Mononuclear cell (primary cell): Measurements from ENCODE around the gene ZBED4. TPM values are rescaled to one million over a fixed set of nuclear protein-coding genes. Genes with fewer than 3 reads are reported as not detected.

Experiments used
- H3K27me3 ChIP-seq: 2 replicates; pipeline ENCODE4 v1.6.0; 2011; ENCODE audit warnings: low read length, control low read depth; ENCODE audit not compliant: insufficient read depth
- H3K4me1 ChIP-seq: 2 replicates; pipeline ENCODE4 v1.5.1; 2011; ENCODE audit warnings: mild to moderate bottlenecking, low read length, control low read depth; ENCODE audit not compliant: insufficient read depth
- H3K4me3 ChIP-seq: 2 replicates; pipeline ENCODE4 v1.5.1; 2011; ENCODE audit warnings: mild to moderate bottlenecking, low read length, moderate library complexity
- H3K9me3 ChIP-seq: 2 replicates; pipeline ENCODE4 v1.5.1; 2011; ENCODE audit warnings: low read depth, mild to moderate bottlenecking, control low read depth, low read length
- total RNA-seq: library from RNA; depleted of rRNA; stranded (reverse); fragments of >200 nt; gene quantifications from one replicate; pipeline ENCODE4 v1.2.3, GENCODE V29; 2012

Gene ZBED4
- total RNA-seq, 1 donor: 20.8 TPM

DNA sequence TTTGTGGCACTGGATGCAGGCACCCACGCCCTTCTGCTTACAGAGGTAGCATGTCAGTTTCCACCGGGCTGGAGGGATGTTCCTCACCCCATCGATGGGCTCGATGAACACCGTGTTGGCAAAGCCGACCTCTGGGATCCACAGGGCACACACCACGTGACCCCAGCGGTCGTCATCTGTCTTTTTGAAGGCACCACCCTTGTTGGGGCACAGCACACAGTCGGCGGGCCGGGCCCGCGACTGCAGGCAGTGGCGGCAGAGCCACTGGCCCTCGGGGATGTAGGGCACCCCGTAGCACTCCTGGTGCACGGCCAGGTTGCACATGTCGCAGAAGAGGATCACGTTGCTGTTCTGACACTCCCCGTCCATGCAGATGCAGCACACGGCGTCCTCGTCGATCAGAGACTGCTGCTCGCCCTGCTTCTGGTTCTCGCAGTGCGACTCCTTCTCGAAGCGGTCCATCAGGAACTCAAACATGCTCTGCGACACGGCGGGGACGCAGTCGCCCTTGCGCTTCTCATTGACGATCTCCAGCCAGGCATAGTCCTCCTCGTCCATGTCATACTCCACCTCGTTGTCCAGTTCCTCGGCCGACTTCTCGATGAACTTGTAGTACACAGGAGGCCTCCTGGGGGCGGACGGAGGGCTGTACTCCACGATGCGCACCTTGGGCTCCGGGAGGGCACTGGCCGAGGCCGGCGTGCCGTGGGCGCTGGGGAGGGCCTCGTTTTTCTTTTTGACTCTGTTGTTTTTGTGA, 30.2 kb upstream of the ZBED4 start:
- Histone ChIP-seq H3K9me3 (no peaks in the 10 kb centered on the region), H3K27me3 (no peaks in the 10 kb centered on the region), H3K4me3 (no peak overlapping the region), H3K4me1 (peaks cover 25% of the 10 kb centered on the region)

DNA sequence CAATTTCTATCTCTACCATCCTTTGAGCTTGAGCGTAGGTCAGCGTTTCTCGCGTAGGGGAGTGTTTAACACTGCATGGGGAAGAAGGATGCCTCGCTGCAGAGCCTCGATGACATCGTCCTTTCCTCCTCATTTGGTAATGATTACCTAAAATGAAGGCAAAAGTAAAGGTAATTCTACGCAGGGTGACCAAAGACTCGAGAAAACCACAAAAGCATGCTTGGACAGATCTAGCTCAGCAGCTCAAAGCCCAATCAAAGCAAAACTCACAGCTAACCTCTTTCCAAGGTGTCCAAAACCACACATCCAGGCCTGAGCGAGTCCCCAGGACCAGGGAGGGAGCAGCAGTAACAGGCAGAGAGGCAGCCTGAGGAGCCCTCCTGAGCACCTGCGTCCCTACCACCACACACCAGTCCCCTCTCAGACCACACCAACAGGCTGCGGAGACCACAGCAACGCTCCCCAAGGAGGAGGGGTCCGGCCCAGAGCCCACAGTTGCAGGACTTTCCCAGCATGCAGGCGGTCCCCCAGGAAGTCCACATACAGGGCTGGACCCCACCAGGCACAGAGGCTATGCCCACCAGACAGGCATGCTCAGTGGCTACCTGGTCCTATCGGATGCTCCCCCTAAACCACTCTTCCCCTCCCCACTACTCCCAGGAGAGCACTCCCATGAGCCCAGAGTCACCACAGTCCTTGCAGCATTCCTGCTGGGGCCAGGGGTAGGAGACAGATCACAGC, 29.3 kb upstream of the ZBED4 start:
- Histone ChIP-seq H3K4me1 (peaks cover 34% of the 10 kb centered on the region), H3K9me3 (no peaks in the 10 kb centered on the region), H3K4me3 (no peak overlapping the region)

DNA sequence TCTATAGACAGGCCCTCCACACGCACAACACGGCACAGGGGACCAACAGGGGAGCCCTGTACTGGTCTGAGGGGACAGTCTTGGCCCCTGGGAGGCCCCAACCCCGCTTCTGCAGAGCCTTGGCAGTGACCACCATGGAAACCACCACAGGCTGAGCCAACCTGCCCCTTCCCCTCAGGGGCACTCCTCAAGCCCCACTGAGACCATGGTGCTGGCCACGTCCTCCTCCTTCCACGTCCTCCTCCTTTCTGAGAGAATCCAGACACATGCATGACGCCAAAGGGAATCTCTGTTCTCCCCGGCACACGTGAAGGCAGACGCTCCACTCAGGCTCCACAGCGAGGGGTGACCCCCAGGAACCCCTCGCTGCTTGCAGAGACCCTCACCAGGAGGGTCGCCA, 28.7 kb upstream of the ZBED4 start:
- Histone ChIP-seq H3K4me3 (no peak overlapping the region), H3K4me1 (peaks cover 40% of the 10 kb centered on the region), H3K9me3 (no peaks in the 10 kb centered on the region), H3K27me3 (no peaks in the 10 kb centered on the region)

More for the DNA sequence above, 29.3 kb upstream of the ZBED4 start:
- H3K27me3 ChIP-seq: no peaks in the 10 kb centered on the region

DNA sequence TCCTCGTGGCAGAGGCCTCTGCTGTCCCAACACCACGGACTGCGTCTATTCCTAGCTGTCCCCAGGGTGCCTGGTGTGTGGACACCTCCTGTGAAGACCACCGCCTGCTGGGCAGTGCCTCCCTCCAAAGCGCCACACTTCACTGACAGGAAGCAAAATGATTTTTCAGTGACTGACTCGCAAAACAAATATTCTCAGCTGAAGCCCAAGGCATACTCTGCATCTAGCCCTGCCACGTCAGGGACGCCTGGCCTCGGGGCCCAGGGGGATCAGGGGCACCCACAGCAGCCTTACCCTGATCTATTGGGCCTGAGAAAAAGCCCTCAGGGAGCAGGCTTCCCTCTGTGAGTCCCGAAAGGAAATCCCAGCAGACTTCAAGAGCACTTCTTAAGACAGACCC, 28.2 kb upstream of the ZBED4 start:
- H3K4me1 ChIP-seq: peaks cover 45% of the 10 kb centered on the region
- no peaks in the 10 kb centered on the region for H3K9me3 ChIP-seq
- H3K27me3 ChIP-seq: no peaks in the 10 kb centered on the region
- no peak overlapping the region for H3K4me3 ChIP-seq

DNA sequence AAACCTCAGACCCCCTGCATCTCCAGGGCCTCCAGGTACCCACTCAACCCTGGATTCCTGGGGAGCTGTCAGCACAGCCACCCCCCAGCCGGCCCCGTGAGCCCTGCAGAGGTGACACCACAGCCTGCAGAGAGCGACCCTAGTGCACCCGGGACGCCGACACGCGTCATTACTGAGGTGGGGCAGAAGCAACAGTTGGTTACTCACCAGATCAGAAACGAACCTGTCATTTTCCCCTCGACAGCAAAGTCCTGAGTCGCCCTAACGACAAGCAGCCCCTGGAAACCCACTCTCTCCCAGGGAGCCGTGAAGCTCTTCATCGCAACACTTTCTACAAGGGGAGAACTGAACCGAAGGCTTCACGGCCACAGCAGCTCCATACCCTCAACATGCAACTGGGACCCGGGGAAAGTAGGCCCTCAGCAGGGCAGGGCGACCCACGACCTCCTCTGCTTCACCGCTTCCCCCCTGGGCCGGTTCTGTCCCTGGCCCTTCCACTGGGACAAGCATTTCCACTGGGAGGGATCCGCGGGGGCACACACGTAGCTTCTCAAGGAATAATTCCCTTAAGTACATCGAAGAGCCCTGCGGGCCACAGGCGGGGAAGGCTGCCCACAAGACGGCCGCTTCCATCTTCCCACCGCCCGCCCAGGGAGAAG, 27.6 kb upstream of the ZBED4 start:
- peaks cover 45% of the 10 kb centered on the region for H3K4me1 ChIP-seq
- H3K27me3 ChIP-seq: no peaks in the 10 kb centered on the region
- peak overlapping the region; percentile 63 for H3K4me3 ChIP-seq
- H3K9me3 ChIP-seq: no peaks in the 10 kb centered on the region

DNA sequence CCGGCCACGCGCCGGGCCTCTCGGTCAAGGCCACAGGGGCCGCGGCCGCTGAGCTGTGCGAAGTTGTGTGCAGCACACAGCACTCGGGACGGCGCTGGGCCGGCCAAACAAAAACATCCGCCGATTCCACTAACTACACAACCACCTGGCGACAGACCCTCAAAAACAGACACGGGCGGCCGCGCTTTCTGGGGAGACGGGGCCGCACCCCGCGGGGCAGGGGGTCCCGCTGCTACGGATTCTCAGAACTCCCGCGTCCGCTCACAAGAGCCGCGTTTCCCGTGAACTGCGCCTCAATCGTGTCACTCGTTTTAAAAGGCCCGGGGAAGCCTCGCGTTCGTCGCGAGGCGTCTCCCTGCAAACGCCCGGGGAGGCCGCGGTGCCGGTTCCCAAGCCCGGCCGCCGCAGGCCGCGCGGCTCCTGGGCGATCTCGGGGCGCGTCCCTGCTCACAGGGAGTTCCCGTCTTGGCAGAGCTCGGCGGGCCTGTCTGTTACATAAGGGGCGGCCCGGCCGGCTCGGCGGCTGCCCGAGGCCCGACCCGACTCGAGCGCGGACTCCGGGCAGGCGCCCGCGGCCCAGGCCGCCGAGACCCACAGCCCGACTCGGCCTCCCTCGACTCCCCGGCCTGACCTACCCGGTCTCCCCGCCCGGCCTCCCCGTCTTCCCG, 26.9 kb upstream of the ZBED4 start:
- Histone ChIP-seq H3K9me3 (no peaks in the 10 kb centered on the region), H3K4me3 (peak overlapping the region; percentile 63), H3K4me1 (peaks cover 45% of the 10 kb centered on the region), H3K27me3 (no peaks in the 10 kb centered on the region)

DNA sequence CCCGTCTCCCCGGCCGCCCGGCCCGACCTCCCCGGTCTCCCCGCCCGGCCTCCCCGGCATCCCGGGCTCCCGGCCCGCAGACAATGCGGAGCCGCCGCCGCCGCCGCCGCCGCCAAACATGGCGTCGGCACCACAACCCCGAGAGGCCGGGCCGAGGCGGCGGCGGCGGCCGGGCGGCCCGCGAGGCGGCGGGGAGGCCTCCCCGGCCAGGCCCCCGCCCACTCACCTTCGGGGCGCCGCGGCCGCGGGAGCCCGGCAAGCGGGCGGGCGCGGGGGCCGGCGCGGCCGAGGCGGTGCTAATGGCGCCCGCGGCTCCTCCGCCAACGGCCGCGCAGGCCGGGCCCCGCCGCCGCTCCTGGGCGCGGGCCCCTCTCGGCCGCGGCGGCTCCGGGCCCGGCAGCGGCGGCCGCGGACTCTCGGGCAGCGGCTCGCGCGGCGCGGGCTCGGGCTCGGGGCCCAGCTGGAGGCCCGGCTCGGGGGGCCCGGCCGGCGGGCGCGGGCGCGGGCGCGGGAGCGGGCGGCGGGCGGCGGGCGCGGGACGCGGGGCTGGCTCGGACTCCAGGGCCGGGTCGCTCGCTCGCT, 26.3 kb upstream of the ZBED4 start:
- H3K4me3 ChIP-seq: peak overlapping the region; percentile 63
- H3K4me1 ChIP-seq: peaks cover 45% of the 10 kb centered on the region
- H3K9me3 ChIP-seq: no peaks in the 10 kb centered on the region
- no peaks in the 10 kb centered on the region for H3K27me3 ChIP-seq

DNA sequence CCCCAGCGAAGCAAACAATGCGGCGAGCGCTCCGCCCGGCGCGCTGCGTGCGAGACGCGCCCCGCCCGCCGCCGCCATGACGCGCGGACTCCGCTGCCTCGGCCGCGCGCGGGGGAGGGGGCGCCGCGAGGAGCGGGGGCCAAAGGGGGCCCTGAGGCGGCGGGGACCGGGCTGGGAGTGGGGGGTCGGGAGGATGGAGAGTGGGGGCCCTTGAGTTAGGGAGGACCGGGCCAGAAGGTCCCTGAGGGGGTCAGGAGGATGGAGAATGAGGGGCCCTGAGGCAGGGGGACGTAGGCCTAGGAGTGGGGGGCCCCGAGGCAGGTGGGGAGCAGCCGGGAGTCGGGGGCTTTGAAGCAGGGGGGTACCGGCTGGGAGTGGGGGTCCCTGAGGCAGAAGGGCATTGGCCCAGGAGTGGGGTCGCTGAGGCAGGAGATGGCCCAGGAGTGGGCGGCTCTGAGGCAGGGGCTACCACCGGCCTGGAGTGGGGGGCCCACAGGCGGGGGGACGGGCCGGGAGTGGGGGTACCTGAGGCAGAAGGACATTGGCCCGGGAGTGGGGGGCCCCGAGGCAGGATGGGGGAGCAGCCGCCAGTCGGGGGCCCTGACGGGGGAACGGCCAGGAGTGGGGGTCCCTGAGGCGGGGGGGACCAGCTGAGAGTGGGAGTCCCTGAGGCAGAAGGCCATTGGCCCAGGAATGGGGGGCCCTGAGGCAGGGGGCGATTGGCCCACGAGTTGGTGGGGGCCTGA, 25.6 kb upstream of the ZBED4 start, which contains the start of gene BRD1:
BRD1 (minus strand) TSS at position 21 of the 746 bp plus-strand sequence. CDS start 3,556 bp downstream, outside the sequence.
- Histone ChIP-seq H3K4me1 (peaks cover 45% of the 10 kb centered on the region), H3K27me3 (no peaks in the 10 kb centered on the region), H3K9me3 (no peaks in the 10 kb centered on the region), H3K4me3 (peak within 1 kb of the TSS; percentile 63)

DNA sequence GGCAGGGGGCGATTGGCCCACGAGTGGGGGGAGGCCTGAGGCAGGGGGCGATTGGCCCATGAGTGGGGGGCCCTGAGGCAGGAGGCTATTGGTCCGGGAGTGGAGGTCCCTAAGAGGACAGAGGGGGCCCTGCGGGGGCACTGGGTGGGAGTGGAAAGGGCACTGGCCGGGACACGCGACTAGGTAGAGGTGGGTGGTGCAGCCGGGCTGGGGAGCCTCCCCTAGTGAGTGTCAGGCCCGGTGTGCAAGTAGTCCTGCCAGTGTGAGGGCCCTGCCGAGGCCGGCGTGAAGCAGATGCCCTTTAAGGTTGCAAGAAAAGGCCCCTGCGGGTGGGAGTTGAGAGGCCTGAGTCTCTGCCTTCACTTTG, 25.1 kb upstream of the ZBED4 start:
- Histone ChIP-seq H3K27me3 (no peaks in the 10 kb centered on the region), H3K4me1 (peaks cover 45% of the 10 kb centered on the region), H3K9me3 (no peaks in the 10 kb centered on the region), H3K4me3 (no peak overlapping the region)

DNA sequence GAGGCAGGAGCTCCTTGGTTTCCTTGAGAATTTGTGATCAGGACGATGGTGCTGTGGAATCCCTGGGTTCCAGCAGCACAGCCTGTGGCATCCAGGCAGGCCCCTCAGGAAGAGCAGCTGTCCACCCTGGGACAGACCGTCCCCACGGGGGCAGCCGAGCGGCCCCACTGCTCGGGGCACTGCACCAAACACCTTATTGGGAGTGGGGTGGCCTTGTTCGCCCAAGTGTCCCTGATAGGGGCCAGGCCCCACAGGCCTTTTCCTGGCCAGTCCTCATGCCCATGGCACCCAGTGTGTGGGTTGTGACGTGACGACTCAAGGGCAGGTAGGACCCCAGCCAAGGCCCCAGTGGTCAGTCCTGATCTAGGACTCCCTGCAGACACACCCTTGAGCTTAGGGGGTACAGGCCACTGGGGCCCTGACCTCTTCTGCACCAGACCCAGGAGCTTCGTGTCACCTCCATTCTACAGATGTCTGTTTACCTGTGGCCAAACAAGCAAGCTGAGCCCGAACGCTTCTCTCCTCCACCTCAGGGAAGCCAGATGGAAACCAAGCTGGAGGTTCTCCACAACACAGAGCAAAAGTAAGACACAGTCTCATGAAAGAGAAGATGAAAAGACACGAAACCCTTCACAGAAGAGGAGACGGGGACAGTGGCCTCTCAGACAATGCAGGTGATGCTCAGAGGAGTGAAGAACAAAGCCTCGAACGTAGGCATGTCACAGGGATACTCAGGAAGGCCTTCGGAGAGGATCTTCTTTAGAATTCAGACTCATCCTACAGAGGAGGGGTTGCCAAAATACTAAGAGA, 24.4 kb upstream of the ZBED4 start:
- H3K4me1 ChIP-seq: peaks cover 44% of the 10 kb centered on the region
- no peaks in the 10 kb centered on the region for H3K9me3 ChIP-seq
- H3K27me3 ChIP-seq: no peaks in the 10 kb centered on the region
- no peak overlapping the region for H3K4me3 ChIP-seq

DNA sequence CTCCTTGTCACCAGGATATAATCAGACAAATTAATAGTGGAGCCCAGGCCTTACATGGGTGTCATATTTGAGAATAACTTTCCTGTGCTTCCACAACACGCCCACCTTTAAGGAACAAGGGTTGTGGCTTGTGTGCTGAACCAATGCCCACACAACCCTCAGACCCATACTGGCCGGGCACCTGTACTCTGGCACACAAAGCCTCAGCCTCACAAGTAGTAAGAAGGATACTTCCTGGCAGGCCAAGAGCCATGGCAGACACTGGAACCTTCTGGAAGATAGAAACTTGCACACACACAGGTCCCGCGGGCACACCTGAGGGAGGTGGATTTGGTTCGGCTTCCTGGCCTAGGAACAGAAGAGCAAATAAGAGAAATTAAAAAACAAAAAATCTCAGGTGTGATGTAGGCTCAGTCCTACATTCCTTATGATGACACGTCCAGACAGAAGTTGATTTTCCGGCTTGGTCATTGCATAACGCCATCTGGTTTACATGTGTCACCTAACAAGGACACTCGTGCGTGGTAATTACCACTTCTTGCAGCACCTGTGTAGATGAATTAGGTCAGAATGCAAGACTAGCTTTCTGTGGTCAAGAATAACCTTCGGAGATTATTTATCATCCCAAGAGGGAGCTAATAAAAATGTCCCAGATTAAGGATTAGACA, 20.2 kb upstream of the ZBED4 start:
- Histone ChIP-seq H3K4me1 (peaks cover 22% of the 10 kb centered on the region), H3K9me3 (no peaks in the 10 kb centered on the region), H3K27me3 (no peaks in the 10 kb centered on the region), H3K4me3 (no peak overlapping the region)

DNA sequence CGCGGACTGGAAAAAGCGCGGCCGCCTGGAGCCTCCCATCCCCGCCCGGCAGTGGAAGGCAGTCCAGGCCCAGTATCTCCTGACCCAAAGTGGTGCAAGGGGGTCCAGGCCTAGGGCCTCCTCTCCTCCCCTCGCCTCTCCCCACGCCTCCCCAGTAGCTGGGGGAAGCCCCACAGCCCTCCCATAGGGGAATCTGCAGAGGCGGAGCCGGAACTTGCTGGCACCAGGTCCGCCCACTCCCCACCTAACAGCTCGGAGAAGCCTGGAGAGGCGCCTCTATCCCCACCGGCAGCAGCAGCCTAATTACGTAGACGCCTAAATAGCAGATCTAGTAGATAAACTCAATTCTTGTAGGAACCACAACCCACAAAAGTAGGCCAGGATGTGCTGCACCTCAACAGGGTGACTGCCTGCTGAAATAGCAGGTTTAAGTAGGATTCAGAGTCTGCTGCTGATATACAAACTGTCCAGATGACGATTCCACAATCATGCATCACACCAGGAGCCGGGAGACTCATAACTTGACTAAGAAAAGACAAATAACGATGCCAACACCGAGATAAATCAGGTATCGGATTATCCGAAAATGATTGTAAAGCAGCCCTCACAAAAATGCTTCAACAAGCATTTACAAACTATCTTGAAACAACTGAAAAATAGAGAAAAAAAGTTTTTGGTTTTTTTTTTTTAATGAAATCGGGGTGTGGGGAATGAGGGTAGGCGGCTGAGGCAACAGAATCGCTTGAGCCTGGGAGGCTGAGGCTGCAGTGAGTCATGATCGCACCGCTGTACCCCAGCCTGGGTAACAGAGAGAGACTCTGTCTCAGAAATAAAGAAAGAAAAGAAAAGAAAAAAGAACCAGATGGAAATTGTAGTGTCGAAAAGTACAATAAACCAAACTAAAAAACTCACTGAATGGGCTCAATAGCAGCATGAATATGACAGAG, 14.6 kb upstream of the ZBED4 start:
- Histone ChIP-seq H3K4me3 (peak overlapping the region; percentile 35), H3K4me1 (peaks cover 15% of the 10 kb centered on the region), H3K9me3 (no peaks in the 10 kb centered on the region), H3K27me3 (no peaks in the 10 kb centered on the region)
